HG03095 (cell line): ENCODE measurements around the gene GRIFIN.

ENCODE experiments used
- ATAC-seq: cut with Tn5 transposase; IDR thresholded peaks from one replicate; pipeline ENCODE4 v1.9.1; 2021; ENCODE audit warnings: moderate library complexity; ENCODE audit not compliant: unreplicated experiment

Gene GRIFIN

DNA sequence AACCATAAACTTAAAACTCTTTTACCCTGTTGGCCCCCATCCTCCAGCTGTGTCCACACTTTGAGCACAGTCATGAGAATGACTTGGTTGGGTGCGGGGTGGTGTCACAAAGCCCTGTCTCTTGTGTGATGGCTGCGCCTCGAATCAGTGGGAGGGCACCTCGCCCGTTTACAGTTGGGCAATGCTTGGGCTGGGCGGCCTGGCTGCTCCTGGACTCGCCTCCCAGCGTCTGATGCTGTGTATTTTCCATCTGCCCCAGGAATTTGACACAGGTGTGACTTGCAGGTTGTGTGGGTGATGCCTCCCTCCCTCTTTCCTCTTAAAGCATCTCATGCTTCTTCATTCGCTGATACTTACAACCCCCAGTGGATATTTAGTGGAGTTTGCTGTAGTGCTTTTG is 39.1 kb downstream of the GRIFIN start:
- ATAC-seq = no peak

DNA sequence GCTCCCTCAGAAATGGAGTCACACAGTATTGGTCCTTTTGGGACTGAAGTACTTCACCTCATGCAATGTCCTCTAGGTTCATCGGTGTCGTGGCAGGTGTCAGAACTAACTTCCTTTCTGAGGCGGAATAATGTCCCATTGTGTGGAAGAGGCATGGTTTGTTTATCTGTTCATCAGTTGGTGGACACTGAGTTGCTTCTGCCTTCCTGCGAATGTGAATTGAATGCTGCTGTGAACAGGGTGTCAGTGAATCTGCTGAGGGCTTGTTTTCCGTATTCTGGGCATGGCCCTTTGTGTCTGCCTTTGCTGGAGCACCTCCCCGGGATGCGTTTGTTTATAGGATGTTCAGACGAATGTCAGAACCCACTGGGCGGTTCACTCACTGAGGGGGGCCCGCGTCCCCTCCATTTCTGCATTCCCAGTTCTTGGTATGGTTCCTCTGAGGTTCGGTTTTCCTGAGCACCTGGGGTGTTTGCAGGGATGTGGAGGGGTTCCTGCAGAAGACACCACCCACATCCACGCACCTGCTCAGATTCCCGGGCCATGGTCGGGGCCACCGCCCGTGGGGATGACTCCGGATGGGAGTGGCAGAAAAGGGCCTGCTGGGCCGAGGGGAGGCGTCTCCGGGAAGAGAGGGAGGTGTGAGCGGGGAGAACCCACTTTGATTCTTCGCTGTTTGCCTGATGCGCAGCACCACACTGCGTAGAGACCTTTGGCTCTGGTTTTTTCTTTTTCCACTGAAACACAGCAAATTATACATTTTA is 39.7 kb downstream of the GRIFIN start:
- no peak for ATAC-seq

DNA sequence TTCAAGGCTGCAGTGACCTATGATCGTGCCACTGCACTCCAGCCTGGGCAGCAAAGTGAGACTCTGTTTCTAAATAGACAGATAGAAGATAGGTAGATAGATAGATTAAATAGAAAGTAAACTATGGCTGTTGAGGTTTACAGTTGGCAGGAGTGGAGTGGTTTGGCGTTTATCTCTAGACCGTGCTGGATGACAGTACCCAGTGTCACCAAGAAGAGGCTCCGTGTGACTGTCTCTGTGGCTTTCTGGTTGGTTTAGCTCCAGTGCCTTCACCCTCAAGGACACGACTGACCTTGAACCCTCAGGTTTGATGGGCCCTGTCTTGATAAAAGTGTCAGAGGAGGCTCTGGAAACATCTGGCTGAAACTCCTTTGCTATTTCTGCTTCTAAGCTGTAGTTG is 41.1 kb downstream of the GRIFIN start:
- ATAC-seq = no peak

DNA sequence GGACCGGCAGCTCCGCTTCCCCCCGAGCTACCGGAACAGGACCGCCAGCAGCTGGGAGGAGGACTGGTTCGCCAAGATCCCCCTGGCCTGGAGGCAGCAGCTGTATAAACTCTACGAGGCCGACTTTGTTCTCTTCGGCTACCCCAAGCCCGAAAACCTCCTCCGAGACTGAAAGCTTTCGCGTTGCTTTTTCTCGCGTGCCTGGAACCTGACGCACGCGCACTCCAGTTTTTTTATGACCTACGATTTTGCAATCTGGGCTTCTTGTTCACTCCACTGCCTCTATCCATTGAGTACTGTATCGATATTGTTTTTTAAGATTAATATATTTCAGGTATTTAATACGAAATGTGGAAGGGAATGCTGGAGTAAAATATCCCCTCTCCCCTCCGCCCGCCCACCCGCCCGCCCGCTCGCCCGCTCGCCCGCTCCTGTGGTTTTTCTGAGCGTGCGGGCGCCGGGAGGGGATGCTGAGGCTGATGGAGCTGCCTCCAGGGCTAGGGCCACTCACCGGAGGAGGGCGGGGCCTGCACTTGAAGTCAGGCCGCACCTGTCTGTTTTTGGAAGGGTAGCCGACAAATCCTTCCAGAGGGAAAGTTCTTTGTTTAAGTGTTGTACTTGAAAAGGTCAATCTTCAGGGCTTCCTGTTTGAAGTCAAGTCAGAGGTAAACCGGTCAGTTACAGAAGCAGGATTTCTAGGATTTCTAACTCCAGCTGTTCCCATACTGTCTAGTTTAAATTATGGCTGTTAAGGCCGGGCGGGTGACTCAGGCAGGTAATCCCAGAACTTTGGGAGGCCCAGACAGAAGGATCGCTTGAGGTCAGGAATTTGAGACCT is 42.3 kb downstream of the GRIFIN start:
- no peak for ATAC-seq

DNA sequence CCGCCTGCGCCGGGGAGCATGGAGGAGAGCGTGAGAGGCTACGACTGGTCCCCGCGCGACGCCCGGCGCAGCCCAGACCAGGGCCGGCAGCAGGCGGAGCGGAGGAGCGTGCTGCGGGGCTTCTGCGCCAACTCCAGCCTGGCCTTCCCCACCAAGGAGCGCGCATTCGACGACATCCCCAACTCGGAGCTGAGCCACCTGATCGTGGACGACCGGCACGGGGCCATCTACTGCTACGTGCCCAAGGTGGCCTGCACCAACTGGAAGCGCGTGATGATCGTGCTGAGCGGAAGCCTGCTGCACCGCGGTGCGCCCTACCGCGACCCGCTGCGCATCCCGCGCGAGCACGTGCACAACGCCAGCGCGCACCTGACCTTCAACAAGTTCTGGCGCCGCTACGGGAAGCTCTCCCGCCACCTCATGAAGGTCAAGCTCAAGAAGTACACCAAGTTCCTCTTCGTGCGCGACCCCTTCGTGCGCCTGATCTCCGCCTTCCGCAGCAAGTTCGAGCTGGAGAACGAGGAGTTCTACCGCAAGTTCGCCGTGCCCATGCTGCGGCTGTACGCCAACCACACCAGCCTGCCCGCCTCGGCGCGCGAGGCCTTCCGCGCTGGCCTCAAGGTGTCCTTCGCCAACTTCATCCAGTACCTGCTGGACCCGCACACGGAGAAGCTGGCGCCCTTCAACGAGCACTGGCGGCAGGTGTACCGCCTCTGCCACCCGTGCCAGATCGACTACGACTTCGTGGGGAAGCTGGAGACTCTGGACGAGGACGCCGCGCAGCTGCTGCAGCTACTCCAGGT is 43.1 kb downstream of the GRIFIN start:
- ATAC-seq = no peak

DNA sequence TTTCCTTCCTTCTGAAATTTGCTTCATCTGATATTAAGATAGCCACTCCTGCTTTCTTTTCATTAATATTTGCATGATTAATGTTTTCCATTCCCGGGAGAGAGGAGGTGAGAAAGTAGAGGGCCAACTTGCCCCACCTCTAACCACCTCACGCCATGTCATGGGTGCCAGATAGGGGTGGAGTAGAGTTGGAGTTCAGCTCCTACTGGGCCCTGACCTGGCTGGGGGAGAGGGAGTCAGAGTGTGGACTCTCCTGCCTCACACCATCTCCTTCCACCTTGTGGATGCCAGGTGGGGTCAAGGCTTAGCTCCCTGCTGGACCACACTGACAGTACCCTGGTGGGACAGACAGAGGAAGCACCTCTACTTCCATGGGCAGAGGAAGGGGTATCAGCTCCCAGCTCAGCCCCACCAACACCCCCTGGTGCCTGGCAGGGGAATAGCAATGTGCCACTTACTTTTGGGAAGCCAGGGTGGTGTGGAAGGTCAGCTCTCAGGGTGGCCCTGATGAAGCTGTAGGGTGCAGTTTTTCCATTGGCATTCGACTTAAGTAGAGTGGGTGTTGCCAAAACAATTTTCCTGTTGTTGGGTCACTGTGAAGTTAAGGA is 44.8 kb downstream of the GRIFIN start:
- no peak for ATAC-seq

DNA sequence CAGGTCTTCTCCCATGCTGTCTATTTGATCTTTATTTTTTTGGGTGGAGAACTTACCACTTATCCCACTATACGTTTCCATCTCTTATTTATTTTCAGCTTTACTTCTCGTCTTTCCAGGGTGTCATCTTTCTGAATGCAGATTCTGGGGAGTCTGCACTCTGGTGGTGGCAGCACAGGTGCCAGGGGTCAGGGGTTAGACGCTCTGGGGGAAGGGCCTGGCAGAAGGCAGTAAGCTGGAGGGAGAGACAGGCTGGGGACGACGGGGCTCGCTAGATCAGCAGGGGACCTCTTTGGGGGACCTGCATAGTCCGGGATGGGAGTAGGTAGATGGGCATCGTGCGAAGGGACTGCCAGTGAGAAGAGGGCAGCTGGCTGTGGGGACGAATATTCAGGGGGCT is 50.4 kb downstream of the GRIFIN start:
- no peak for ATAC-seq
